ENCODE results near the gene ZNF804A.
A peak's percentile ranks its signal among the peaks of the same experiment; 100 is the strongest.
"Not testable (repeated sequence)": the region's sequence is repeated elsewhere in the genome, so short reads cannot be mapped to it uniquely, and the experiment has no call there.

The ZNF804A gene

DNA sequence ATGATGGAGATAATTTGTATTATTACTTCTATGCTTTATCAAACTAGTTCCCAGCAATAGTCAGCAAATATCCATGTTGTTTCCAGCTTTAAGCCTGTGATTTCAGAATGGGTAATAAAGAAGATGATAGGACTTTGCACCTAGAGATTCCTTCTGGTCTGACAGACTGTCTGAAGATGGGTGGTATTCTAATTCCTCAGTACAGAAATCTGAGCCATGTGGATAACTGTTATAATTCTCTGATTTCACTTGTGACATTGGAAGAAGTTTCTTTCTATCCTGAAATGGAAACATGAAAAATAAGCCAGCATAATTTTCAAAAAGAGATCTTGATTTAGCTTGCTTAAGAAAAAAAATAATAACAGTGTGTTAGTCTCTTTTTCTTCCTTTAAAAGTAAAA, 130.1 kb downstream of the ZNF804A start:
- Histone ChIP-seq H3K9ac (ENCODE audit: low read length) (no peak overlapping the region), H3K27me3 (replicated peaks; ENCODE audit: control insufficient read depth, insufficient read depth, low read length) (no peaks in the 10 kb centered on the region), H3K4me3 (ENCODE audit: low read length) (no peak overlapping the region), H3K36me3 (ENCODE audit: control insufficient read depth, insufficient read depth, low read length, severe bottlenecking) (no peaks in the 10 kb centered on the region), H3K4me1 (ENCODE audit: control insufficient read depth, insufficient read depth, low read length) (no peaks in the 10 kb centered on the region), H3K9me3 (ENCODE audit: control insufficient read depth, low read length) (no peaks in the 10 kb centered on the region)
- no peak for DNase-seq (ENCODE audit: low read depth)

DNA sequence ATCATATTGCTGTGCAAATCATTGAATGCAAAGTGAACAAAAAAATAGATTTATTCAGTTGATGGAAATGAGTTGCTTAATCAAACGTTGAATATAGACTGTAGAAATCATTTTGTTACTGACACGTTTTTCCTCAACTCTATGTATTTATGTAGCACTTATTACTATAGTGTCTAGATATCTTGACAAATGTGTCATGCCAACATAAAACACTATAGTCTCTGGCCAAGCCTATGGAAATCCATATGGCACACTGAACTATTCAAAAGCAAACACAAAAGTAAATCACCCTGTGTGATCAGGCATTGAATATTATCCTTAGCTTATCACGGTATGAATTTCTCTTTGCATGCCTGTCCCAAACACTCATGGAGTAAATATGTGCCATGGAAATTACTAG, 131.3 kb downstream of the ZNF804A start:
- no peaks in the 10 kb centered on the region for H3K36me3 ChIP-seq (ENCODE audit: control insufficient read depth, insufficient read depth, low read length, severe bottlenecking)
- no peak overlapping the region for H3K9ac ChIP-seq (ENCODE audit: low read length)
- H3K4me1 ChIP-seq (ENCODE audit: control insufficient read depth, insufficient read depth, low read length): no peaks in the 10 kb centered on the region
- H3K4me3 ChIP-seq (ENCODE audit: low read length): no peak overlapping the region
- DNase-seq (ENCODE audit: low read depth): no peak
- no peaks in the 10 kb centered on the region for H3K9me3 ChIP-seq (ENCODE audit: control insufficient read depth, low read length)
- H3K27me3 ChIP-seq (replicated peaks; ENCODE audit: control insufficient read depth, insufficient read depth, low read length): no peaks in the 10 kb centered on the region

- no peak overlapping the region for H3K9ac ChIP-seq (ENCODE audit: low read length)
- no peaks in the 10 kb centered on the region for H3K36me3 ChIP-seq (ENCODE audit: control insufficient read depth, insufficient read depth, low read length, severe bottlenecking)
- DNase-seq (ENCODE audit: low read depth): no peak
- H3K4me1 ChIP-seq (ENCODE audit: control insufficient read depth, insufficient read depth, low read length): no peaks in the 10 kb centered on the region
- H3K4me3 ChIP-seq (ENCODE audit: low read length): no peak overlapping the region
- no peaks in the 10 kb centered on the region for H3K27me3 ChIP-seq (replicated peaks; ENCODE audit: control insufficient read depth, insufficient read depth, low read length)
- H3K9me3 ChIP-seq (ENCODE audit: control insufficient read depth, low read length): no peaks in the 10 kb centered on the region
Observed at GRCh38 chr2:184730288-184730687, 132.0 kb downstream of the ZNF804A start.

GRCh38 chr2:184734338-184734737, 136.0 kb downstream of the ZNF804A start:
- H3K36me3 ChIP-seq (ENCODE audit: control insufficient read depth, insufficient read depth, low read length, severe bottlenecking): no peaks in the 10 kb centered on the region
- no peaks in the 10 kb centered on the region for H3K27me3 ChIP-seq (replicated peaks; ENCODE audit: control insufficient read depth, insufficient read depth, low read length)
- no peaks in the 10 kb centered on the region for H3K4me1 ChIP-seq (ENCODE audit: control insufficient read depth, insufficient read depth, low read length)
- H3K9ac ChIP-seq (ENCODE audit: low read length): no peak overlapping the region
- no peak overlapping the region for H3K4me3 ChIP-seq (ENCODE audit: low read length)
- peak; percentile 65 for DNase-seq (ENCODE audit: low read depth)
- H3K9me3 ChIP-seq (ENCODE audit: control insufficient read depth, low read length): no peaks in the 10 kb centered on the region

DNA sequence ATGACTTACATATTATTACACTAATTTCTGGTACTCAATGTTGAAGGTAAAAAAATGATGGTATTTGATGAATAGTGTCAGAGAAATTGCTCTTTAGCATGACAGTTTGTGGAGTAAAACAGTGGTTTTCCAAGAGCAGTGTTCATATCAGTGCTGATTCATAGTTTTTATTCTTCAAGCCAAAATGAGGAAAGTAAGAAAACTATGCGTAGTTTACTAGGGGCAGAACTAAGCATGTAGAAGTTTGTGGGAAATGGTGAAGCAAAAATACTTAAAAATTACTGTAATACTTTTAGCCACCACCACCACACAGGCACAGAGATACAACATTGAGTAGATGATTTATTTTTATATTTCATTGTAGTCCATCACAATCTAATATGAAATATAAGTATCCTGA, 137.3 kb downstream of the ZNF804A start:
- DNase-seq (ENCODE audit: low read depth): peak; percentile 6
- Histone ChIP-seq H3K9me3 (ENCODE audit: control insufficient read depth, low read length) (no peaks in the 10 kb centered on the region), H3K9ac (ENCODE audit: low read length) (no peak overlapping the region), H3K27me3 (replicated peaks; ENCODE audit: control insufficient read depth, insufficient read depth, low read length) (no peaks in the 10 kb centered on the region), H3K36me3 (ENCODE audit: control insufficient read depth, insufficient read depth, low read length, severe bottlenecking) (no peaks in the 10 kb centered on the region), H3K4me3 (ENCODE audit: low read length) (no peak overlapping the region), H3K4me1 (ENCODE audit: control insufficient read depth, insufficient read depth, low read length) (no peaks in the 10 kb centered on the region)

DNA sequence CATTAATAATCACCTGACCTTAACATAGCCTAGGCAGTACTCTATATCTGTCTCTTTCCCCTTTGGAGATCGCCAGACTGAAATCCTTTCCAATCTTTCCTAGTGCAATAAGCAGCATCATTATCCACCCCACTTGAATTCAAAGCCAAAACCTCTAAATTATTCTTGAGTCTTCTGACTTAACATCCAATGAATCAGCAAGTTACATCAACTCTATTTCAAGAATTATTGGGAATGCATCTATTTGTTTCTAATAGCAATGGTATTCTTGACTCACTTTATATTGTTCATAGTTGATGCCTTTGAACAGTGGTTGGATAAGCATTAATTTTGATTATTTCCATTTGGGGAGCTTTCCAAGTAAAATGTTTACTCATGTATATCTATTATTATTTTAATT, 144.8 kb downstream of the ZNF804A start:
- Histone ChIP-seq H3K27me3 (replicated peaks; ENCODE audit: control insufficient read depth, insufficient read depth, low read length) (no peaks in the 10 kb centered on the region), H3K9ac (ENCODE audit: low read length) (no peak overlapping the region)
- no peak for DNase-seq (ENCODE audit: low read depth)

GRCh38 chr2:184756161-184756560, 157.8 kb downstream of the ZNF804A start:
- Histone ChIP-seq H3K4me1 (ENCODE audit: control insufficient read depth, insufficient read depth, low read length) (no peaks in the 10 kb centered on the region), H3K9me3 (ENCODE audit: control insufficient read depth, low read length) (no peaks in the 10 kb centered on the region), H3K9ac (ENCODE audit: low read length) (no peak overlapping the region), H3K4me3 (ENCODE audit: low read length) (no peak overlapping the region), H3K27me3 (replicated peaks; ENCODE audit: control insufficient read depth, insufficient read depth, low read length) (no peaks in the 10 kb centered on the region), H3K36me3 (ENCODE audit: control insufficient read depth, insufficient read depth, low read length, severe bottlenecking) (no peaks in the 10 kb centered on the region)
- no peak for DNase-seq (ENCODE audit: low read depth)

More for the DNA sequence above, 144.8 kb downstream of the ZNF804A start:
- Histone ChIP-seq H3K9me3 (ENCODE audit: control insufficient read depth, low read length) (no peaks in the 10 kb centered on the region), H3K36me3 (ENCODE audit: control insufficient read depth, insufficient read depth, low read length, severe bottlenecking) (no peaks in the 10 kb centered on the region), H3K4me3 (ENCODE audit: low read length) (no peak overlapping the region), H3K4me1 (ENCODE audit: control insufficient read depth, insufficient read depth, low read length) (no peaks in the 10 kb centered on the region)

- DNase-seq (ENCODE audit: low read depth): peak; percentile 55
Observed at GRCh38 chr2:184756885-184757284, 158.6 kb downstream of the ZNF804A start.

GRCh38 chr2:184759557-184760255, 161.4 kb downstream of the ZNF804A start:
- H3K27me3 ChIP-seq (replicated peaks; ENCODE audit: control insufficient read depth, insufficient read depth, low read length); H3K4me1 ChIP-seq (ENCODE audit: control insufficient read depth, insufficient read depth, low read length); H3K9me3 ChIP-seq (ENCODE audit: control insufficient read depth, low read length); H3K4me3 ChIP-seq (ENCODE audit: low read length); H3K9ac ChIP-seq (ENCODE audit: low read length); H3K36me3 ChIP-seq (ENCODE audit: control insufficient read depth, insufficient read depth, low read length, severe bottlenecking); DNase-seq (ENCODE audit: low read depth): not testable (repeated sequence)

More at GRCh38 chr2:184756885-184757284, 158.6 kb downstream of the ZNF804A start:
- Histone ChIP-seq H3K4me3 (ENCODE audit: low read length) (no peak overlapping the region), H3K9ac (ENCODE audit: low read length) (no peak overlapping the region), H3K4me1 (ENCODE audit: control insufficient read depth, insufficient read depth, low read length) (no peaks in the 10 kb centered on the region), H3K9me3 (ENCODE audit: control insufficient read depth, low read length) (no peaks in the 10 kb centered on the region), H3K27me3 (replicated peaks; ENCODE audit: control insufficient read depth, insufficient read depth, low read length) (no peaks in the 10 kb centered on the region), H3K36me3 (ENCODE audit: control insufficient read depth, insufficient read depth, low read length, severe bottlenecking) (no peaks in the 10 kb centered on the region)

- DNase-seq (ENCODE audit: low read depth): no peak
- H3K9ac ChIP-seq (ENCODE audit: low read length): no peak overlapping the region
- no peaks in the 10 kb centered on the region for H3K4me1 ChIP-seq (ENCODE audit: control insufficient read depth, insufficient read depth, low read length)
- H3K4me3 ChIP-seq (ENCODE audit: low read length): no peak overlapping the region
- no peaks in the 10 kb centered on the region for H3K9me3 ChIP-seq (ENCODE audit: control insufficient read depth, low read length)
- H3K27me3 ChIP-seq (replicated peaks; ENCODE audit: control insufficient read depth, insufficient read depth, low read length): no peaks in the 10 kb centered on the region
- no peaks in the 10 kb centered on the region for H3K36me3 ChIP-seq (ENCODE audit: control insufficient read depth, insufficient read depth, low read length, severe bottlenecking)
Observed at GRCh38 chr2:184760931-184761330, 162.6 kb downstream of the ZNF804A start.

DNA sequence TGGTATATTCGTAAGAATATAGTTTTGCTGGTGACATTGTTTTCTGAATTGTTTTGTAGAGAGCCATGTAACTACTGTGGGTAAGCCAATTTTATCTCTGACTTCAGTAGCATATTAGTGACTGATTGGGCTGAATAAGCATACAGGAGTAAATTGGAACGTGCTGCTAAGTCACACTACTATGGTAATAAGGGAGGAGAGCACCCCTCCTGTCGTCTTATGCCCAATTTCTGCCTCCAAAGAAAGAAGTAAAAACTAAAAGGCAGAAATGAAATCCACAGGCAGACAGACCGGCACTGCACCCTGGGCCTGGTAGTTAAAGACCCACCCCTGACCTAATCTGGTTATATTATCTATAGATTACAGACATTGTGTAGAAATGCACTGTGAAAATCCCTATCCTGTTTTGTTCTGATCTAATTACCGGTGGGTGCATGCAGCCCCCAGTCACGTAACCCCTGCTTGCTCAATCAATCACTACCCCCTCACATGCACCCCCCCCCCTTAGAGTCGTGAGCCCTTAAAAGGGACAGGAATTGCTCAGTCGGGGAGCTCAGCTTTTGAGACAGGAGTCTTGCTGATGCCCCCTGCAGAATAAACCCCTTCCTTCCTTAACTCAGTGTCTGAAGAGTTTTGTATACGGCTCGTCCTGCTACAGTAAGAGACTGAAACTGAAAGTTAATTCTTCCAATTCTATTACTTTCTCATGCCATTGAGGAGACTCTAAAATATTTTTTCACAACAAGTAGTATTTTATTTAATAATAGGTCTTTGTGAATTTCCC, 167.0 kb downstream of the ZNF804A start:
- no peak for DNase-seq (ENCODE audit: low read depth)
- Histone ChIP-seq H3K9me3 (ENCODE audit: control insufficient read depth, low read length) (no peaks in the 10 kb centered on the region), H3K4me1 (ENCODE audit: control insufficient read depth, insufficient read depth, low read length) (peaks cover 7% of the 10 kb centered on the region)

More for the DNA sequence above, 167.0 kb downstream of the ZNF804A start:
- Histone ChIP-seq H3K4me3 (ENCODE audit: low read length) (peak overlapping the region; percentile 70), H3K36me3 (ENCODE audit: control insufficient read depth, insufficient read depth, low read length, severe bottlenecking) (no peaks in the 10 kb centered on the region), H3K9ac (ENCODE audit: low read length) (peak overlapping the region; percentile 47), H3K27me3 (replicated peaks; ENCODE audit: control insufficient read depth, insufficient read depth, low read length) (no peaks in the 10 kb centered on the region)
